Renal cortical epithelial cell (primary cell): Measurements from ENCODE around the gene PSMA2. TPM values are rescaled to one million over a fixed set of nuclear protein-coding genes. Genes with fewer than 3 reads are reported as not detected.
"Not testable (repeated sequence)": the region's sequence is repeated elsewhere in the genome, so short reads cannot be mapped to it uniquely, and the experiment has no call there.

Experiments used
- DNase-seq: peaks from one replicate; pipeline ENCODE4 v3.0.0-alpha.2; 2011; ENCODE audit warnings: low read depth
- total RNA-seq: library from RNA; depleted of rRNA; stranded (reverse); fragments of >200 nt; gene quantifications from 2 replicates; pipeline ENCODE4 v1.2.3, GENCODE V29; 2014

The PSMA2 gene
- total RNA-seq, 1 donor from 2014 or later = 61.6 TPM

DNA sequence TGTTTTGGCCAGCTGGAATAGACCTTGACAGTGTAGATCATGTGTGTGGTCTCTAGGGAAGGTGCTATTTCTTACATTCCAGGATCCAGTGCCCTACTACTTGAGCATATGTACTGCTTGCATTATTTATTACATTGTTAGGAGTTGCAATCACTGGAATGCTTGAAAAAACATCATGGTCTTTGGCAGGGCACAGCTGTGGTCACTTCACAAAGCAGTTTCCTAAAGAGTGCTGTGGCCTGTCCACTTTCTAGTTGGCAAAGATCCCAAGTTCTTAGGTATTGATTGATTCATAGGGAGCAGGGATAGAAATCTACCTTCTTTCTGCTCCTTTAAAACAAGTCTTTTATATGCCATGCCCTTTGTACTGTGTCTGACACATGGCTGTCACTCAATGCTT is 24.7 kb downstream of the PSMA2 start:
- peak; percentile 50 for DNase-seq

DNA sequence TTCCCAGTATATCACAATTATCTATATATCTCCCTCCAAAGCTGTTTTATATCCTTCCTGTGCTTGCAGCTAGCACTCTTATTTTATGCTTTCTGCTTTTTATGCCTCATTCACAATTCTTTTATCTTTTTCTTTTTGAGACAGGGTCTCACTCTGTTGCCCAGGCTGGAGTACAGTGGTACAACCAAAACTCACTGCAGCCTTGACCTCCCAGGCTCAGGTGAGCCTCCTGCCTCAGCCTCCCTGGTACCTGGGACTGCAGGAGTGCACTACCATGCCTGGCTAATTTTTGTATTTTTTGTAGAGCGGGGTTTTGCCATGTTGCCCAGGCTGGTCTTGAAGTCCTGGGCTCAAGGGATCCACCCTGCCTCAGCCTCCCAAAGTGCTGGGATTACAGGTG is 25.8 kb downstream of the PSMA2 start:
- DNase-seq = no peak

DNA sequence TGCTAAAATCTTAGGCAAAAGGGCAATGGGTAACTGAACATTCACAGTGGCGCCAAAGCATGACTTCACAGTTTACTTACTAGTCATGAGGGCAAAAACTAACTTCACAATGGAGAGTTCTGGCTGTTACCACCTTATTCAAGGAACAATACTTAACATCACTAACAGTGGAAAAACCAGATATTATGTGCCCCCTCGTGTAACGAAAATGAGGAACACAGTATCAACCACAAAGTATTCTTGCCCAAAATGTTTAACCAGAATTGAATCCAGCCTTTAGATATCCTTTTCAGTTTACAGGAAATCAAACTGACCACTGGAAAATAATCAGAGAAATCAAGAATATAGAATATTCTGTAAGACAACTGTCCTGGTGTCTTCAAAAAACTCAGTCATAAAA is 29.6 kb downstream of the PSMA2 start:
- DNase-seq = no peak

- DNase-seq = no peak
Observed at GRCh38 chr7:42900842-42901241, 31.1 kb downstream of the PSMA2 start.

- no peak for DNase-seq
Observed at GRCh38 chr7:42893346-42894240, 38.4 kb downstream of the PSMA2 start.

- DNase-seq = peak; percentile 16
Observed at GRCh38 chr7:42886893-42887505, 45.0 kb downstream of the PSMA2 start.

DNA sequence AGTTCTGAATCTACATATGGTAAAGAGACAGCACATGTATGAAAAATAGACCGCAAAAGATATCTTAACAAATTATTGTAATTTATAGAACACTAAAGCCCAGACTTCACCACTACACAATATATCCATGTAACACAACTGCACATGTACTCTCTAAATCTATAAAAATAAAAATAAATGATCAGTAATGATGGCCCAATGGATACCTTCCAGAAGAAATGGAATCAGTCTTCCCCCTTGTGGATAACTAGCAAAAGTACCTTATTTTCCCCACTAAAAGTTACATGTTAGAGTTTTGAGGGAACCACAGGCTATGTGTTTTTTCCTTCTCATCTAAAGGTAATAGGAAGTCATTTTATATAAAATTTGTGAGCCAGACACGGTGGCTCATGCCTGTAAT is 45.8 kb downstream of the PSMA2 start:
- peak; percentile 38 for DNase-seq

DNA sequence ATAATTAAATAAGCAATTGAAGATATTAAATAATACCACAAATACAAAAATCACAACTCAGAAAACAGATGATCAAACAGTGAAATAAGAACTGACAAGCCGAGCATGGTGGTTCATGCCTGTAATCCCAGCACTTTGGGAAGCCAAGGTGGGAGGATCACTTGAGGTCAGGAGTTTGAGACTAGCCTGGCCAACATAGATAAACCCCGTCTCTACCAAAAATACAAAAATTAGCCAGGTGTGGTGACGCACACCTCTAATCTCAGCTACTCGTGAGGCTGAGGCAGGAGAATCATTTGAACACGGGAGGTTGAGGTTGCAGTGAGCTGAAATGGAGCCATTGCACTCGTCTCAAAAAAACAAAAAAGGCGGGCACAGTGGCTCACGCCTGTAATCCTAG is 46.8 kb downstream of the PSMA2 start:
- not testable (repeated sequence) for DNase-seq

- DNase-seq = peak; percentile 92
Observed at GRCh38 chr7:42883950-42884349, 48.0 kb downstream of the PSMA2 start.

GRCh38 chr7:42880392-42880791 is 51.6 kb downstream of the PSMA2 start:
- DNase-seq = no peak

GRCh38 chr7:42878303-42878702 is 53.7 kb downstream of the PSMA2 start:
- DNase-seq = no peak

- DNase-seq = no peak
Observed at GRCh38 chr7:42877862-42878261, 54.1 kb downstream of the PSMA2 start.

- peak; percentile 62 for DNase-seq
Observed at GRCh38 chr7:42876182-42877068, 55.5 kb downstream of the PSMA2 start.

DNA sequence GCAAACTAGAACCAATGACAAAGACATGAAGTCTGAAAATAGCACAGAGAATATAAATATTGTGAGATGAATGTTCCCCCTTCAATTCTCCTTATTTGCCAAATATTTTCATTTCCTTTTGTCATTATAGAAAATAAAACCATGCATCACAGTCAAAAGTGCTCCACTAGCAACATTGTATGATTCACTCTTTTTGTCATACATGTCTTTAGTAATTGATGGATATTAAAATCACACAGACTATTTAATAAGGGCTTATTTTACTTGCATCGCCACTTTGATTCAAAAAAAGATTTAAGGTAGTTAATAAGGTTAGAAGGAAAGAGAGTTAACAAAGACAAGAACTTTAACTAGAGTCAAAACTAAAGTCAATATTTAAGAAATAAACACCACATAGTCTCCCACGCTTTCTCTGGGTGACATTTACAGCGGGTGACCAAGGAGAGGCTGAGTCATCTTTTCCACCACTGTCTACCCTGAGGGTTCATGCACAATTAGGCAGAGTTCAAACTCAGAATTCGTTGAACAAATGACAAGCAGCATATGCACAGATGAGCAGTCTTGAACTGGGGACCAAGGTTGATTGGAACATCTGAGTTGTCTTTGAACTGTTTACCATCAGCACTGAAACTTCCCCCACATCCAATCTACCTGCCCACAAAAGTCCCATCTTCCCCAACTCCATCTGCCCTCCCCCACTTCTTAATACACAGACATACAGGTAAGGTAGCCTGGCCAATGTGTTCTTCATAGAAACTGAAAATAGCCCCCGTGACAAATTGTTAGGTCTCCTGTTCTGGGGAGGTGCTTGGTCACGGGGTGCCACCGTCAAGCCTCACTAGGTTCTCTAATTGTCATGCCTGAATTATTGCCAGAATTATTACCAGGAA is 62.6 kb downstream of the PSMA2 start:
- peak; percentile 55 for DNase-seq

GRCh38 chr7:42868480-42868879 is 63.5 kb downstream of the PSMA2 start:
- DNase-seq = no peak

Other genes starting within 250 kb of the PSMA2 start
- gene C7orf25, start 20.1 kb downstream of the PSMA2 start, total RNA-seq = 6.4 and 13.5 TPM in 2 replicates
- gene MRPL32, start 202 bp upstream of the PSMA2 start, total RNA-seq = 71.2 and 103 TPM in 2 replicates
- 1.7 and 3.1 TPM in 2 replicates for gene HECW1, start 180.5 kb upstream of the PSMA2 start, total RNA-seq